ENCODE measurements around the gene C17orf67. TPM values are rescaled to one million over a fixed set of nuclear protein-coding genes. Genes with fewer than 3 reads are reported as not detected.

The C17orf67 gene
- total RNA-seq, 1 donor from 2014 or later, result 2.4 TPM

DNA sequence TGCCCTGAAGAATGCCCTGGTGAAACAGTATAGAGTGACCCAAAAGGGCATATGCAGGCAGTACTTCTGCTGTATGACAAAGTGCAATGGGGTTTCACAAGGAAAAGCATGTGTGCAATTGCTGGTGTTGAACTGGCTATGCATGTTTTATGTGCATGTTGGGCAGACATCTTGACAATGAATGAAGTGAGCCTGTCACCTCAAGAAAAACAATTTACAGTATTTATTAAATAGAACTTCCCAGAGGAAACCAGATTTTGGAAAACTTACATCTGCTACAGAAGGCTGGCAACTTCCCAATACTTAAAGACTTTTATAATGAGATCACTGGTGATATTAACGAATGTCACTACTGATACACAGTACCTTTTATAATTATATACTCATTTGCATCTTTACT, 30.6 kb downstream of the C17orf67 start:
- Mint-ChIP-seq H3K9me3 (no peaks in the 10 kb centered on the region), H3K36me3 (ENCODE audit: low read depth) (no peaks in the 10 kb centered on the region), H3K4me1 (peaks cover 10% of the 10 kb centered on the region), H3K27me3 (ENCODE audit: low read depth) (no peaks in the 10 kb centered on the region), H3K27ac (ENCODE audit: unreplicated experiment) (no peak overlapping the region), H3K4me3 (no peak overlapping the region)
- no peak for DNase-seq (ENCODE audit: low read depth, low spot score)
- TF ChIP-seq, protein P1, sequence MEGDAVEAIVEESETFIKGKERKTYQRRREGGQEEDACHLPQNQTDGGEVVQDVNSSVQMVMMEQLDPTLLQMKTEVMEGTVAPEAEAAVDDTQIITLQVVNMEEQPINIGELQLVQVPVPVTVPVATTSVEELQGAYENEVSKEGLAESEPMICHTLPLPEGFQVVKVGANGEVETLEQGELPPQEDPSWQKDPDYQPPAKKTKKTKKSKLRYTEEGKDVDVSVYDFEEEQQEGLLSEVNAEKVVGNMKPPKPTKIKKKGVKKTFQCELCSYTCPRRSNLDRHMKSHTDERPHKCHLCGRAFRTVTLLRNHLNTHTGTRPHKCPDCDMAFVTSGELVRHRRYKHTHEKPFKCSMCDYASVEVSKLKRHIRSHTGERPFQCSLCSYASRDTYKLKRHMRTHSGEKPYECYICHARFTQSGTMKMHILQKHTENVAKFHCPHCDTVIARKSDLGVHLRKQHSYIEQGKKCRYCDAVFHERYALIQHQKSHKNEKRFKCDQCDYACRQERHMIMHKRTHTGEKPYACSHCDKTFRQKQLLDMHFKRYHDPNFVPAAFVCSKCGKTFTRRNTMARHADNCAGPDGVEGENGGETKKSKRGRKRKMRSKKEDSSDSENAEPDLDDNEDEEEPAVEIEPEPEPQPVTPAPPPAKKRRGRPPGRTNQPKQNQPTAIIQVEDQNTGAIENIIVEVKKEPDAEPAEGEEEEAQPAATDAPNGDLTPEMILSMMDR (conservative IDR thresholded peaks at IDR 0.05), result no peak

DNA sequence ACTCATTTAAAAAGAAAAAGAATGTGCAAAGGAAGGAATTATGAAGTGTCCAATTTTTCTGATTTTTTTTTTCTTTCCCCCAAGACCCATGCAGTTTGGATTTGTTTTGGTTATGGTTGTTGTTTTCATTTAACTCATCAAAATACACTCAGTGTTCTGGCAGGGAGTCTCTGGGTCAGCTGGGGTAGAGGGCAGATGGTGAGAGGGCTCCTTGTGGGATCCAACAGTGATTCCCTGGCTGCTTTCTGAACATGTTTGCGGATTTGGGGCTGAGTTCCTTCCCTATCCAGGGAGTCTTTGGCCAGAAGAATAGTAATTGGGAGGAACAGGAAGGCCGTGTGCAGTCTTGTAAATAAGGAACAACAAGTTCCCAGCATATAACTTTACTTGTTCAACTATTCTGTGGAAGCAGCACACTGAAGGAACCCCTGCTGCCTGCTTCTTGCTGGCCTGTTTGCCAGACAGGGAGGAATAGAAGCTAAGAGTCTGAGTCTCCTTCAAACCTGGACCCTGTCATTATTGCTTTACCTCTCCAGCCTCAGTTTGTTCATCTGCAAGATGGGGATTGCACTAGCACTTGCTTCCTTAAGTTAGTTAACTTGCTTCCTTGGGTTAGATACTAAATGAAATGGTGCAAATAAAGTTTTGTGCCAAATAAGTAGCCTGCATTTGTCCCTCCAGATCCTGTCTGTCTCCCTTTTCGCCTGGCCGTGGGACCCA, 32.1 kb downstream of the C17orf67 start:
- TF ChIP-seq, protein P1 (conservative IDR thresholded peaks at IDR 0.05), result no peak
- DNase-seq (ENCODE audit: low read depth, low spot score), result no peak
- peaks cover 10% of the 10 kb centered on the region for H3K4me1 Mint-ChIP-seq
- H3K4me3 Mint-ChIP-seq, result no peak overlapping the region
- no peak overlapping the region for H3K27ac Mint-ChIP-seq (ENCODE audit: unreplicated experiment)
- no peaks in the 10 kb centered on the region for H3K27me3 Mint-ChIP-seq (ENCODE audit: low read depth)
- no peaks in the 10 kb centered on the region for H3K9me3 Mint-ChIP-seq
- H3K36me3 Mint-ChIP-seq (ENCODE audit: low read depth), result no peaks in the 10 kb centered on the region

DNA sequence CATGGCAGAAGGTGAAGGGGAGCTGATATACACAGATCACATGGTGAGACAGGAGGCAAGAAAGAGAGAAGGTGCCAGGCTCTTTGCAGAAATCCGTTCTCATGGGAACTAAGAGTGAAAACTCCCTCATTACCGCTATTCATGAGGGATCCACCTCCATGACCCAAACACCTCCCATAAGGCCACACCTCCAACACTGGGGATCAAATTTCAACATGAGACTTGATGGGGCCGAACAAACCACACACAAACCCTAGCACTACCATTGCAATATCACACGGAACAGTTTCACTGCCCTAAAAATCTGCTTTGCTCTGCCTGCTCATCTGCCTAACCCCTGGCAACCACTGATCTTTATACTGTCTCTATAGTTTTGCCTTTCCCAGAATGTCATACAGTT, 34.8 kb downstream of the C17orf67 start:
- Mint-ChIP-seq H3K9me3 (peaks cover 2% of the 10 kb centered on the region), H3K27me3 (ENCODE audit: low read depth) (no peaks in the 10 kb centered on the region), H3K27ac (ENCODE audit: unreplicated experiment) (no peak overlapping the region), H3K36me3 (ENCODE audit: low read depth) (no peaks in the 10 kb centered on the region), H3K4me1 (peaks cover 10% of the 10 kb centered on the region), H3K4me3 (no peak overlapping the region)
- TF ChIP-seq, protein P1 (conservative IDR thresholded peaks at IDR 0.05), result no peak
- no peak for DNase-seq (ENCODE audit: low read depth, low spot score)

DNA sequence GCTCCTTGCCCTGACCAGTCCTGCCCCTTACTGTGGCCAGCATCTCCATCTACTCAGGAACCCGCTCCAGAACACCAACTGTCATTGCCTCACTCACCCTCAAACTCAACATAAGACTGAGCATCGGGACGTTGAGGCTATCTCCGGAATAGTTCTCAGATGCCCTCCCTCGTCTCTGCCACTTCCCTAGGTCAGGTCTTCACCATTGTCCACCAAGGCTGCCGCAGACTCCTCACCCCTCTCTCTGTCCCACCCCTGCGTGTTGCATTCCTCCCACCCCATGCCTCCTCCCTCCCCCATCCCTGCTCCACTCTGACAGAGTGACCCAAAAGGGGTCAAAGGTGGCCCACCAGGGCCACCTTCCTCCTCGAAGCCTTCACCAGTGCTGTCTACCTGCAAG, 37.2 kb downstream of the C17orf67 start:
- no peak overlapping the region for H3K4me3 Mint-ChIP-seq
- no peak for DNase-seq (ENCODE audit: low read depth, low spot score)
- peaks cover 8% of the 10 kb centered on the region for H3K9me3 Mint-ChIP-seq

DNA sequence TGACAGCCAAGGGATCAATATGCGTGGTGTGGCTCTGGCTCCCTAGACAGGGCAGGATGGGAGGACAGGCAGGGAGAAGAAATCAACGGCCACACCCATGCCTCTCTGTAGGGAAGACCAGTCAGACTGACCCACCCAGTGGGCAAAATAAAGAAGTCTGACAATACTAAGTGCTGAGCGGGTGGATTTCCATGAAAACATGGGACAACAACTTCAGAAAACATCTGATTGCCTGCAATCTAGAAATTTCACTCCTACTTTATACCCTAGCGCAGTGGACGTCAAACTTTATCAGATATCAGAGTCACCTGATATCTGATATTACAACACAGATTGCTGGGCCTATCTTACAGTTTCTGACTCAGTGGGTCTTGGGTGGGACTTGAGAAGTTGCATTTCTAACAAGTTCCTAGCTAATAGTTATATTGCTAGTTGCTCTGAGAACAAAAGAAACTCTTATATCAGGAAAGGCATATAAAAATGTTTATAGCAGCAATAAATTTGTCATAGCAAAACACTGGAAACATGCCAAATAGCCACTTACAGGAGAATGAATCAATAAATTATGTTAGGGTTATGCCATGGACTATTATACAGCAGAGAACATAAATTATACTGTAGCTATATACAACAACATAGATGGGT, 38.4 kb downstream of the C17orf67 start:
- Mint-ChIP-seq H3K27ac (ENCODE audit: unreplicated experiment) (no peak overlapping the region), H3K4me3 (no peak overlapping the region), H3K4me1 (peaks cover 10% of the 10 kb centered on the region), H3K9me3 (peaks cover 8% of the 10 kb centered on the region), H3K27me3 (ENCODE audit: low read depth) (no peaks in the 10 kb centered on the region), H3K36me3 (ENCODE audit: low read depth) (peaks cover 3% of the 10 kb centered on the region)
- no peak for DNase-seq (ENCODE audit: low read depth, low spot score)
- TF ChIP-seq, protein P1 (conservative IDR thresholded peaks at IDR 0.05), result no peak

More for the DNA sequence above, 37.2 kb downstream of the C17orf67 start:
- H3K27ac Mint-ChIP-seq (ENCODE audit: unreplicated experiment), result no peak overlapping the region
- peaks cover 10% of the 10 kb centered on the region for H3K4me1 Mint-ChIP-seq
- peaks cover 3% of the 10 kb centered on the region for H3K36me3 Mint-ChIP-seq (ENCODE audit: low read depth)
- TF ChIP-seq, protein P1 (conservative IDR thresholded peaks at IDR 0.05), result no peak
- H3K27me3 Mint-ChIP-seq (ENCODE audit: low read depth), result no peaks in the 10 kb centered on the region

Data from neural crest cell (in vitro differentiated cells).